NCI-H146 (cell line): ENCODE data around the gene SZRD1.

Source experiments
- DNase-seq: peaks from one replicate; lab custom pipeline; 2025; lab: John Stamatoyannopoulos, UW

Gene SZRD1

GRCh38 chr1:16367968-16368890 is 1.2 kb downstream of the SZRD1 start:
- no peak for DNase-seq

DNA sequence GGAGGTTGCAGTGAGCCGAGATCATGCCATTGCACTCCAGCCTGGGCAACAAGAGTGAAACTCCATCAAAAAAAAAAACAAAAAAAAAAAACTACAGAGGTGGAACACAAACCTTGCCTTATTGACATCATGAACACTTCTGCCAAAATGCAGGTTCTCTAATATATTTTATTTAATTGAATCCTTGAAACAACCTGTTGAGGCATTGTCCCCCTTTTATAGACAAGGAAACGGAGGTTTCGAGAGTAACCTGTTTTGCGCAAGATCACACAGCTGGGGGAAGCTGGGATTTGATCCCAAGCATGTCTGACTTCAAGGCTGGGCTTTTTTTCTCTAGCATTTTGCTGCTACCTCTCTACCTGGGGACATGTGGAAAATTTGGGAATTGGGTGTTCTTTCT is 2.8 kb downstream of the SZRD1 start:
- no peak for DNase-seq

DNA sequence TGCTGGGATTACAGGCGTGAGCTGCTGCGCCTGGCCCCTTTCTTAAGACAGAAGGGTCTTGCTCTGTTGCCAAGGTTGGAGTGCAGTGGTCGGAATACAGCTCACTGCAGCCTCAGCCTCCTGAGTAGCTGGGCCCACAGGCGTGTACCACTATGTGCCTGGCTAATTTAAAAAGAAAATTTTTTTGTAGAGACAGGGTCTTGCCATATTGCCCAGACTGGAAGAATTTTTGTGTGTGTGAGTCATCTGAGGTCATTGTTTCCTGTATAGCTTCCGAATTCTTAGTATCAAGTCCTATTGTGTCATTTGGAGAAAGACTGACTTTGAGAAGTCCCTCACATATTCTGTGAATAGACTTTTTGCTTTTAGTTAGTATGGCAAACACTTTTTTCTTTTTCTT is 4.7 kb downstream of the SZRD1 start:
- DNase-seq = no peak

- DNase-seq = no peak
Measured at GRCh38 chr1:16372535-16373285, 5.7 kb downstream of the SZRD1 start.

DNA sequence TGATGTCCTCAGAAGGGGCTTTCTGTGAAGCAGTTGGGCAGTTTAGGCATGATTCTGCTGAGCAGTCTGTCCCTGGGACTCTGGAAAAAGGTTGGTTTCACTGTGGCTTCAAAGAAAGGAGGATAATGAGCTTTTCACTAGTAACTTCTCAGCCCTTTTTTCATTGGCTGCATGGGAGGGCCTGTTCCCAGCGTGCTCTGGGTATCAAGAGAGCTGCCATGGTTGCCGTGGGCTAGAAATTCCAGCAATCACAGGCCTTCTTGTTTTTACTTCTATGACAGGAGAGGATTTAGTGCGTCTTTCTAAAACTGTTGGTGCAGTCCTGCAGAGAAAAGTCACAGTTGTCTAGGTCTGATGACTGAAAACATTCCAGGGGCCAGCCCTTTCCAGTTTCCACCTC is 7.2 kb downstream of the SZRD1 start:
- no peak for DNase-seq

DNA sequence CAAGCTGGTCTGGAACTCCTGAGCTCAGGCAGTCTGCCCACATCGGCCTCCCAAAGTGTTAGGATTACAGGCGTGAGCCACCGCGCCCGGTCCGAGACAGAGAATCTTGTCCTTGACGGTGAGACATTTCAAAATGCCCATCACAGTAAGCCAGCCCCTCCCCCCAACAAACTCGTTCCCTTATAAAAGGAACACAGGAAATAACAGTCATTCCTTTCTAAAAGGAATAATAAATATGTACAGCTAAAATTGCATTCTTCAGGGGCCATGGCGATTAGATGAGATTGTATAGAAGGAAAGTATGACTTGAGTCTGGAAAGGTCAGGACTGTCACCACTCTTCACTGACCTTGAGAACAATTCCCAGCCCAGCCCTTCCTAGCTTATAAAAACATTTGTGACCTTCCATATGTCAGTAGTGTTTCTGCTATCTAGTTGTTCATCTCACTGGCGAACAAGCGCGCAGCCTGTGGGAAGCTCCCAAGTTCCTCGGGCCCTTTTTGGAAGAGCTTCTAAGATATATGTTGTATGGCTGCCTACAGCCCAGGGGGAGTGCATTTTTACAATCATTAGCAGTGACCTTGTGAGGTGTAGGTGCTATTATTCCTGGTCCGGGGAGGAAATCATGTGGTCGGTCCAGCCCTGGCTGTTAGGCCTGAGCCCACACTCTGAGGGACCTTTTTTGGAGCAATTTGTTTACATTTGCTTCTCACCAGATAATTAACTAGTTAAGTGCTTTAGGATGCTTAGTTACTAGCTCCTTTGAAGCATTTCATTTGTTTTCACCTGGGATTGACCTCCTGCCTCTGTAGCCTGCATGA is 8.7 kb downstream of the SZRD1 start:
- no peak for DNase-seq

DNA sequence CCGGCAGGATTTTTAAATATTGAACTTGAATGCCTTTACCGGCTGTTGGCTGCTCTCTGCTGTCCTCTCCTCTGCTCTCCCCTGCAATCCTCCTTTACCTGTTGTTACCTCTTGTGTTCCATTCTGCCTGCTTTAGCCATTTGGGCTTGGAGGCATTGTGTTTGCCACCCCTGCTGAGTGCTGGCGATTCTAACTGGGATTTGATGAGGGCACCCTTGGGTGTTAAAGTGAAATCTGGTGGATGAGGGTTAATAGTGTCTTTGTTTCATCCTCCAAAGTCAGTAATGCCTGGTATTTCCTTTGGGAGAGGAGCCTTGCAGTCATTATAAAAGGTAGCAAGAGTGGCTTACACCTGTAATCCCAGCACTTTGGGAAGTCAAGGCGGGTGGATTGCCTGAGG is 9.9 kb downstream of the SZRD1 start:
- DNase-seq = no peak

- no peak for DNase-seq
Measured at GRCh38 chr1:16378443-16378842, 11.4 kb downstream of the SZRD1 start.

DNA sequence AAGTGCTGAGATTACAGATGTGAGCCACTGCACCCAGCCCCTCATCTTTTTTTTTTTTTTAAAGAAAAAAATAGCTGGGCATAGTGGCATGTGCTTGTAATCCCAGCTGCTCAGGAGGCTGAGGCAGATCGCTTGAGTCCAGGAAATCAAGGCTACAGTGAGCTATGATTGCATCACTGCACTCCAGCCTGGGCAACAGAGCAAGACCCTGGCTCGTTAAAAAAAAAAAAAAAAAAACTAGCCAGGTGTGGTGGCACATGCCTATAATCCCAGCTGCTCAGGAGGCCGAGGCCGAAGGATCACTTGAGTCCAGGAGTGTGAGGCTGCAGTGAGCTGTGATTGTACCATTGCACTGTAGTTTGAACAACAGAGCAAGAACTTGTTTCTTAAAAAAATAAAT is 13.8 kb downstream of the SZRD1 start:
- DNase-seq = no peak

GRCh38 chr1:16383888-16384287 is 16.8 kb downstream of the SZRD1 start:
- no peak for DNase-seq

DNA sequence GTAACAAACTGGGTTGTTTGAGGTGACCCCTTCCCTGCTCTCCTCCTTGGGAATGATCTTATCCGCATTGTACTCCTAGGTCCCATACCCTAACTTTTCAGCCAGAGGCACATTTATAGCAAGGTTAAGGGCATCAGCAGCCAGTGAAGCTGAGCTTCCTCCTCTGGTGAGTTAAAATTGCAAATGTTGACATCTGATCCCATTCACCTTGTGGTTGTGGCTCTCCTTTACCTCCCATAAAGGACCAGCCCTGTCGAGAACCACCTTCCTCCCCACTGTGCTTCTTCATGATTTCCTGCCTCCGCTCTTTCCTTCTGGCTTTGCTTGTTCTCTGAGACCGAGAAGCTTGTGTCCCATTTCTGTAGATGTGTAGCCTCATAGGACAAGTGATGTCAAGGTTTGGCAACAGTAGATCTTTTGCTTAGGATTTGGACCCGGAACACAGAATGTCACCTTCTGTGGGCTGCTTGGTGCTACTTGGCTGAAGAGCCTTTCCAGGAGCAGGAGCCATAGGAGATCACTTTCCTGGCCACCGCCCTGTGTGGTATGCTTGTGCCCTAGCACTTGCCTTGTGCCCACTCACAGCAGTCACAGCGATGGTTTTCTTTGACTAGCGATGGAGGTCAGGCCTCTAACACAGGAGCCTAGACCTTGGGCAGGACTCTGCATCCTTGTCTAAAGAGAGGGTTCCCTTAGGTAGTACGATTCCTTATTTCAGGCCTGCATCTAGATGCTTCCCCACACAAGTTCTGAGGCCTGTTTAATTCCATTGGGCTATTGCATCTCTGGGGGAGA is 18.8 kb downstream of the SZRD1 start:
- DNase-seq = no peak

- DNase-seq = no peak
Measured at GRCh38 chr1:16386454-16387113, 19.5 kb downstream of the SZRD1 start.

- DNase-seq = no peak
Measured at GRCh38 chr1:16387201-16388188, 20.5 kb downstream of the SZRD1 start.

- DNase-seq = no peak
Measured at GRCh38 chr1:16391411-16391810, 24.4 kb downstream of the SZRD1 start.

GRCh38 chr1:16392740-16393569 is 25.9 kb downstream of the SZRD1 start:
- DNase-seq = no peak

DNA sequence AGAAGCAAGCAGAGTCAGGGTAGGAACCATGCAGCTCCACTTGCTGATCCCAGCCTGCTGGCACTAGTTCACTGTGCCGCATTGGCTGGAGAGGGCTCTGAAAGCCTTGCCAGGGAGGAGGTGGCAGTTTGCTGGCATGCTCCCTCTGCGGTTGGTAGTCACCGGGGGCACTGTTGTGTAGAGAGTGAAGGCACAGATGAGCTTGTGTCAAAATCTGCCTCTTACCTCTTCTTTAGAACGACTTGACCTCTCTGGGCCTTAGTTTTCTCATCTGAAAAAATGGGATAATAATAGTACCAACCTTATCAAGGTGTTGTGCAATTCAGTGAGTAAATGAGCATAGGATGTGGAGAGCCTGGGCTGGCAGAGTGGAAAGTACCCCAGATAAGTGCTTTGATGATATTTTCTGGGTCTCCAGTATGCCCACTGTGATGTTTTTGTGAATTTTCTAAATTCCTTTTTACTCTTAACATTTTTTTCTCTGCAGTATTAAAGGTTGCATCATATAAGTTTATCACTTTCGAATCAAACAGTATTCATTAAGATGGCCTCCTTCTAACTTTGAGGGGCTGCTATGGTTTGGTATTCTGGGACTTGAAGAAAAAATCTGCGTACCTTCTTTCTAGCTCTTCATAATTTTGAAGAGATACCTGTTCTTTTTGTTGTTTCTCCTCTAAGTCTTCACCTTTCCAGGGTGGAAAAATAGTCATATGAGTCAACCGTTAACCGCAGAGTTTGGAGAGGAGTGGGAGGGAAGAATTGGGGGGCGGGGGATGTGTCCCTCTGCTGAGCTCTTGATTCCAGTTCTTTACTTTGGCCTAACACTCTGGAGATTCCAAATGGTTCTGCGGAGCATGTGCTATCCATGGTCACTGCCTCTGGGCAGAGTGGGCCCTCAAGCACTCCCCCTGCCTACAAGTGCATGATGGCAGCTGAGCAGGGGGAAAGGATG is 26.8 kb downstream of the SZRD1 start:
- DNase-seq = no peak

GRCh38 chr1:16394977-16395376 is 27.9 kb downstream of the SZRD1 start:
- DNase-seq = no peak

DNA sequence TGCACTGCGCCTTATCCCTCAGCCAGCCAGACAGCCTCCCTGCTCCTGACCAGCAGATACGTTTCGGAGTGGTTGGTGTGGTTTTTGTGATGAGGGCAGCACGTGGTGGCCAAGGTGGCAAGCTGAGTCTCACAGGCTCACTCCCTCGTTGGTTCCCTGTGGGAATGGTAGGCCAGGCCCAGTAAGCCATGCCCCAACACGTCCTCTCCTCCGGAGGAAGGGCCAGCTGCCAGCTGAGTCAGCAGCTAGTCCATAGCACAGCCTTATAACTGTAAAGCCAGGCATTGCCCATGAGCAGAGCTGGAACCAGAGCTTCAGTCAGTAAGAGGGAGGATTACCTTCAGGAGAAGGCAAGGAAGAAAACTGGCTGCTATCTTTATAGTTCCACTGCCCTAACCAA is 29.5 kb downstream of the SZRD1 start:
- no peak for DNase-seq
